ENCODE results near the gene PRDX2.
A peak's percentile ranks its signal among the peaks of the same experiment; 100 is the strongest.
"Not testable (repeated sequence)": the region's sequence is repeated elsewhere in the genome, so short reads cannot be mapped to it uniquely, and the experiment has no call there.

Gene PRDX2

GRCh38 chr19:12801466-12802266 lies at the start of gene PRDX2, which contains the start of gene THSD8:
Gene PRDX2 (minus strand): TSS chr19:12801800. CDS start chr19:12801261, 539 bp downstream.
Gene THSD8 (plus strand): TSS chr19:12802069. CDS start chr19:12802072, 3 bp downstream.
- peak; percentile 61 for DNase-seq

- no peak for DNase-seq
These were observed 45.8 kb upstream of the PRDX2 start for GRCh38 chr19:12847159-12848139.

GRCh38 chr19:12846613-12847012 lies 45.0 kb upstream of the PRDX2 start:
- DNase-seq = not testable (repeated sequence)

GRCh38 chr19:12843999-12844732 lies 42.6 kb upstream of the PRDX2 start:
- no peak for DNase-seq

- DNase-seq = no peak
These were observed 41.7 kb upstream of the PRDX2 start for GRCh38 chr19:12843328-12843727.

GRCh38 chr19:12842511-12842910 lies 40.9 kb upstream of the PRDX2 start:
- DNase-seq = no peak

GRCh38 chr19:12841094-12841493 lies 39.5 kb upstream of the PRDX2 start:
- no peak for DNase-seq

- peak; percentile 31 for DNase-seq
These were observed 38.8 kb upstream of the PRDX2 start for GRCh38 chr19:12840091-12841079.

GRCh38 chr19:12838886-12839756 lies 37.5 kb upstream of the PRDX2 start:
- DNase-seq = no peak

GRCh38 chr19:12838182-12838885 lies 36.7 kb upstream of the PRDX2 start, which contains the start of gene MAST1:
Gene MAST1 (plus strand): TSS chr19:12838515. CDS start chr19:12838573, 58 bp downstream.
- no peak for DNase-seq

GRCh38 chr19:12837225-12837624 lies 35.6 kb upstream of the PRDX2 start:
- no peak for DNase-seq

GRCh38 chr19:12836529-12836863 lies 34.9 kb upstream of the PRDX2 start:
- DNase-seq = no peak

- no peak for DNase-seq
These were observed 33.6 kb upstream of the PRDX2 start for GRCh38 chr19:12834976-12835757.

GRCh38 chr19:12834566-12834943 lies 33.0 kb upstream of the PRDX2 start, which contains the start of gene RTBDN:
Gene RTBDN (minus strand): TSS chr19:12834579. CDS start chr19:12829979, 4,600 bp downstream.
- DNase-seq = no peak

- DNase-seq = no peak
These were observed 32.4 kb upstream of the PRDX2 start for GRCh38 chr19:12833738-12834565.

- no peak for DNase-seq
These were observed 31.8 kb upstream of the PRDX2 start for GRCh38 chr19:12833418-12833737.

GRCh38 chr19:12828494-12828893 lies 26.9 kb upstream of the PRDX2 start:
- DNase-seq = peak; percentile 55
